Astrocyte (in vitro differentiated cells and primary cell): ENCODE measurements around the gene CCNB1IP1. TPM values are rescaled to one million over a fixed set of nuclear protein-coding genes. Genes with fewer than 3 reads are reported as not detected.
"Not testable (repeated sequence)": the region's sequence is repeated elsewhere in the genome, so short reads cannot be mapped to it uniquely, and the experiment has no call there.

Experiments
- DNase-seq: peaks from one replicate; pipeline ENCODE4 v3.0.0-alpha.2; 2010; ENCODE audit warnings: low read depth
- FAIRE-seq: peaks from 2 replicates; lab custom pipeline; 2011; peaks lifted over from hg19 to GRCh38; lab: Jason Lieb, UNC
- H2AFZ ChIP-seq: 2 replicates; pipeline ENCODE4 v1.6.0; 2012; ENCODE audit warnings: low read depth, low read length, inconsistent platforms
- H3K27ac ChIP-seq: 2 replicates; pipeline ENCODE4 v1.5.1; 2011; ENCODE audit warnings: low read depth, low read length, inconsistent platforms
- H3K27me3 ChIP-seq: 2 replicates; pipeline ENCODE4 v1.6.0; 2011; ENCODE audit warnings: low read length, inconsistent platforms; ENCODE audit not compliant: insufficient read depth
- H3K36me3 ChIP-seq: 2 replicates; pipeline ENCODE4 v1.5.1; 2011; ENCODE audit warnings: low read length, inconsistent platforms; ENCODE audit not compliant: insufficient read depth
- H3K4me1 ChIP-seq: 2 replicates; pipeline ENCODE4 v1.5.1; 2011; ENCODE audit warnings: low read length, inconsistent platforms; ENCODE audit not compliant: insufficient read depth
- H3K4me2 ChIP-seq: 2 replicates; pipeline ENCODE4 v1.6.0; 2012; ENCODE audit warnings: low read length, inconsistent platforms
- H3K4me3 ChIP-seq: 2 replicates; pipeline ENCODE4 v1.5.1; 2011; ENCODE audit warnings: low read depth, mild to moderate bottlenecking, low read length, inconsistent platforms; ENCODE audit not compliant: insufficient read depth
- H3K79me2 ChIP-seq: 2 replicates; pipeline ENCODE4 v1.6.0; 2012; ENCODE audit warnings: mild to moderate bottlenecking, low read length, inconsistent platforms; ENCODE audit not compliant: insufficient read depth
- H3K9ac ChIP-seq: 2 replicates; pipeline ENCODE4 v1.6.0; 2012; ENCODE audit warnings: mild to moderate bottlenecking, low read length, inconsistent platforms
- H3K9me3 ChIP-seq: 2 replicates; pipeline ENCODE4 v1.5.1; 2012; ENCODE audit warnings: low read depth, mild to moderate bottlenecking, low read length, inconsistent platforms; ENCODE audit not compliant: insufficient read depth
- H4K20me1 ChIP-seq: 2 replicates; pipeline ENCODE4 v1.6.0; 2012; ENCODE audit warnings: low read length, inconsistent platforms; ENCODE audit not compliant: insufficient read depth
- H3K27ac Mint-ChIP-seq: one replicate; pipeline ENCODE4 v1.8.0; 2021; ENCODE audit warnings: mild to moderate bottlenecking, mixed read lengths; ENCODE audit not compliant: unreplicated experiment
- H3K27me3 Mint-ChIP-seq: one replicate; pipeline ENCODE4 v1.8.0; 2021; ENCODE audit warnings: low read depth, mixed read lengths; ENCODE audit not compliant: unreplicated experiment
- H3K36me3 Mint-ChIP-seq: one replicate; pipeline ENCODE4 v1.8.0; 2021; ENCODE audit warnings: low read depth, mixed read lengths; ENCODE audit not compliant: unreplicated experiment
- H3K4me1 Mint-ChIP-seq: one replicate; pipeline ENCODE4 v1.8.0; 2021; ENCODE audit warnings: low read depth, mixed read lengths; ENCODE audit not compliant: unreplicated experiment
- H3K4me3 Mint-ChIP-seq: one replicate; pipeline ENCODE4 v1.8.0; 2021; ENCODE audit warnings: mild to moderate bottlenecking, moderate library complexity, mixed read lengths; ENCODE audit not compliant: unreplicated experiment
- H3K9me3 Mint-ChIP-seq: one replicate; pipeline ENCODE4 v1.8.0; 2021; ENCODE audit warnings: mild to moderate bottlenecking, mixed read lengths; ENCODE audit not compliant: unreplicated experiment
- CTCF ChIP-seq: IDR thresholded peaks from 2 replicates; pipeline ENCODE4 v1.5.1; 2011; ENCODE audit warnings: low read depth, mild to moderate bottlenecking, inconsistent platforms, low read length, moderate library complexity; ENCODE audit not compliant: insufficient read depth
- EZH2 ChIP-seq: IDR thresholded peaks from 2 replicates; pipeline ENCODE4 v1.6.1; 2012; ENCODE audit warnings: mild to moderate bottlenecking, low read length, inconsistent platforms; ENCODE audit not compliant: insufficient read depth
- total RNA-seq: library from RNA; stranded (reverse); gene quantifications from 2 replicates; pipeline ENCODE4 v1.2.1, GENCODE V29; 2021

Gene CCNB1IP1
- total RNA-seq, 1 donor from 2014 or later, result 89.1 TPM

DNA sequence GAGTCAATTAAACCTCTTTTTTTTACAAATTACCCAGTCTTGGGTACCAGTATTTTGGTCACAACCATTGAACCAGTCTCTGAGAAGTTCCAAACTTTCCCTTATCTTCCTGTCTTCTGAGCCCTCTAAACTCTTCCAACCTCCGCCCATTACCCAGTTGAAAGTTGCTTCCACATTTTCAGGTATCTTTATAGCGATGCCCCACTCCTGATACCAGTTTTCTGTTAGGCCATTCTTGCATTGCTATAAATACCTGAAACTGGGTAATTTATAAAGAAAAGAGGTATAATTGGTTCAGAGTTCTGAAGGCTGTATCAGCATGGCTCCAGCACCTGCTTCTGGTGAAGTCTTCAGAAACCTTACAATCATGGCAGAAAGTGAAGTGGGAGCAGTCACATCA lies 59.0 kb downstream of the CCNB1IP1 start:
- H3K4me1 Mint-ChIP-seq, result peaks cover 6% of the 10 kb centered on the region
- H3K27ac Mint-ChIP-seq, result no peak overlapping the region
- Histone ChIP-seq H2AFZ (no peak overlapping the region), H3K9me3 (peaks cover 3% of the 10 kb centered on the region), H3K9ac (no peak overlapping the region), H3K36me3 (no peaks in the 10 kb centered on the region), H3K4me3 (no peak overlapping the region), H4K20me1 (no peaks in the 10 kb centered on the region), H3K4me1 (no peaks in the 10 kb centered on the region), H3K4me2 (no peak overlapping the region), H3K27ac (no peak overlapping the region), H3K79me2 (no peaks in the 10 kb centered on the region), H3K27me3 (no peaks in the 10 kb centered on the region)
- no peaks in the 10 kb centered on the region for H3K27me3 Mint-ChIP-seq
- no peak overlapping the region for H3K4me3 Mint-ChIP-seq
- H3K9me3 Mint-ChIP-seq, result peaks cover 8% of the 10 kb centered on the region
- peaks cover 31% of the 10 kb centered on the region for H3K36me3 Mint-ChIP-seq
- no peak for DNase-seq
- no peak for FAIRE-seq
- TF ChIP-seq EZH2 (no peak), CTCF (no peak)

DNA sequence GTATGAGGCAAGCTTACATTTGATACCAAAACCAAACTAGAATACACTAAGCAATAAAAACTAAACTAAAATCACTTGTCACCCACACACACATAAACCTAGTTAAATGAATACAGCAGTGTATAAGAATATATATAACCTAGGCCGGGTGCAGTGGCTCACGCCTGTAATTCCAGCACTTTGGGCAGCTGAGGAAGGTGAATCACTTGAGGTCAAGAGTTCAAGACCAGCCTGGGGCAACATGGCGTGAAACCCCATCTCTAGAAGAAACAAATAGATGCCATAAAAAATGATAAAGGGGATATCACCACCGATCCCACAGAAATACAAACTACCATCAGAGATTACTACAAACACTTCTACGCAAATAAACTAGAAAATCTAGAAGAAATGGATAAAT lies 68.7 kb downstream of the CCNB1IP1 start:
- not testable (repeated sequence) for H3K4me3 Mint-ChIP-seq, H3K36me3 ChIP-seq, H3K27me3 Mint-ChIP-seq, H3K27ac ChIP-seq, H3K9me3 ChIP-seq, FAIRE-seq, H3K36me3 Mint-ChIP-seq, H3K9ac ChIP-seq, H3K27ac Mint-ChIP-seq, H2AFZ ChIP-seq, H3K4me1 ChIP-seq, H3K4me2 ChIP-seq, DNase-seq, H4K20me1 ChIP-seq, H3K4me3 ChIP-seq, H3K79me2 ChIP-seq, H3K9me3 Mint-ChIP-seq, H3K27me3 ChIP-seq
- peaks cover 10% of the 10 kb centered on the region for H3K4me1 Mint-ChIP-seq

DNA sequence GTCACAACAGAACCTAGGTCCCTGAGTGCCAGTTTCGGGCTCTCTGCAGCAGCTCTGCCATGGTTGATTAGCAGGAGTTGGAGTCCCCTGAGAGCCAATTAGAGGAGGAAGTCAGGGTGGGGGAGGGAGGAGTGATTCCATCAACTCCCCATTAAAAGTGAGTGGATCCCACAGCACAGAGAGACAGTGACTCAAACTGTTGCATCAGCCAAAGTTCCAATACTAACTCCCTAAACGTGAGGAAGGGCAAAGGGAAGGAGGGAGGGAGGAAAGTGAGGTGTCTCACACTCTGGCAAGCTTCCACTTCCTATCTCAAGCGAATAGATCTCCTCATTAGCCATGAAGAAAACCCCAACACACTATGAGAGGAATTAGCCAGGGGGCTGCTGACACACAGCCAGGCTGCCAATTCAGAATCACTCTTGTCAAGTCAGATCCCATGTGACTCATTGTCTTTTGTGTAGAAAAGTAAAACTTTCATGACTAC lies 70.4 kb downstream of the CCNB1IP1 start:
- Mint-ChIP-seq H3K4me3 (no peak overlapping the region), H3K27ac (peak overlapping the region; percentile 92), H3K4me1 (peaks cover 10% of the 10 kb centered on the region), H3K27me3 (no peaks in the 10 kb centered on the region), H3K36me3 (no peaks in the 10 kb centered on the region), H3K9me3 (no peaks in the 10 kb centered on the region)
- Histone ChIP-seq H3K27ac (no peak overlapping the region), H3K36me3 (no peaks in the 10 kb centered on the region), H3K79me2 (no peaks in the 10 kb centered on the region), H4K20me1 (no peaks in the 10 kb centered on the region), H3K4me1 (peaks cover 6% of the 10 kb centered on the region), H3K4me2 (peak overlapping the region; percentile 8), H3K9me3 (no peaks in the 10 kb centered on the region), H3K9ac (no peak overlapping the region), H2AFZ (peak overlapping the region; percentile 39), H3K27me3 (no peaks in the 10 kb centered on the region), H3K4me3 (no peak overlapping the region)
- FAIRE-seq (peak; percentile 20), DNase-seq (peak; percentile 0)
- no peak for TF ChIP-seq CTCF
- TF ChIP-seq EZH2, result no peak

Other genes with a start within 250 kb of the CCNB1IP1 start
- gene OR4K17, start 222.5 kb downstream of the CCNB1IP1 start, total RNA-seq, result not detected in 2 replicates
- gene OR4N5, start 194.5 kb downstream of the CCNB1IP1 start, total RNA-seq, result not detected in 2 replicates
- gene OR11G2, start 142.4 kb downstream of the CCNB1IP1 start, total RNA-seq, result not detected in 2 replicates
- not detected in 2 replicates for gene OR11H6, start 109.6 kb downstream of the CCNB1IP1 start, total RNA-seq
- not detected in 2 replicates for gene OR11H7, start 104.3 kb downstream of the CCNB1IP1 start, total RNA-seq
- not detected in 2 replicates for gene OR11H4, start 94.0 kb downstream of the CCNB1IP1 start, total RNA-seq
- gene TTC5, start 27.3 kb downstream of the CCNB1IP1 start, total RNA-seq, result 25.4 and 26.1 TPM in 2 replicates
- gene PARP2, start 10.4 kb upstream of the CCNB1IP1 start, total RNA-seq, result 20.9 and 21.5 TPM in 2 replicates
- 21.0 and 28.4 TPM in 2 replicates for gene TEP1, start 80.2 kb upstream of the CCNB1IP1 start, total RNA-seq
- gene KLHL33, start 102.9 kb upstream of the CCNB1IP1 start, total RNA-seq, result 0.07 TPM in 1 of 2 replicates, not detected in the other
- 18.3 and 23.0 TPM in 2 replicates for gene OSGEP, start 121.5 kb upstream of the CCNB1IP1 start, total RNA-seq
- gene APEX1, start 121.9 kb upstream of the CCNB1IP1 start, total RNA-seq, result 142 and 148 TPM in 2 replicates
- 19.5 and 19.8 TPM in 2 replicates for gene PIP4P1, start 128.2 kb upstream of the CCNB1IP1 start, total RNA-seq
- gene PNP, start 136.1 kb upstream of the CCNB1IP1 start, total RNA-seq, result 45.5 and 56.8 TPM in 2 replicates
- gene RNASE10, start 172.3 kb upstream of the CCNB1IP1 start, total RNA-seq, result 0.34 and 0.43 TPM in 2 replicates
- gene RNASE9, start 227.8 kb upstream of the CCNB1IP1 start, total RNA-seq, result not detected in 2 replicates